ENCODE data around the gene RIOK2. TPM values are rescaled to one million over a fixed set of nuclear protein-coding genes. Genes with fewer than 3 reads are reported as not detected.

RIOK2 gene
- total and polyA plus RNA-seq, 2 of the 8 experiments (the other 6 are each of a cell fraction or from before 2014, with no cell fraction given) = 5.4 to 35.0 TPM

- H4K5ac ChIP-seq (ENCODE audit: insufficient read length, low read depth, low read length) = no peak overlapping the region
- CTCF ChIA-PET (ENCODE audit: partially characterized antibody) = interaction anchor here (0.7 to 9.8 kb wide), 7 partner anchors 14 to 1317 kb away, joined by 3 to 118 read pairs (median 5); partner anchors contain the start of gene LIX1
- FAIRE-seq = no peak
- TF ChIP-seq TAF7 (optimal IDR thresholded peaks at IDR 0.05; ENCODE audit: borderline replicate concordance, low read depth, low read length) (no peak), RFX5 (IDR thresholded peaks at IDR 0.05; ENCODE audit: borderline replicate concordance, low read depth, low read length) (no peak), POLR2AphosphoS5 (IDR thresholded peaks at IDR 0.05; ENCODE audit: low read depth, low read length) (no peak), SP4 (IDR thresholded peaks at IDR 0.05; ENCODE audit: low read length) (no peak), CHD2 (IDR thresholded peaks at IDR 0.05; ENCODE audit: low read length) (no peak), USF2 (IDR thresholded peaks at IDR 0.05; ENCODE audit: low read length) (no peak), CTBP2 (IDR thresholded peaks at IDR 0.05; ENCODE audit: borderline replicate concordance, insufficient read depth, insufficient read length, low read length) (no peak), FOSL1 (IDR thresholded peaks at IDR 0.05; ENCODE audit: insufficient read depth, low read depth, low read length) (no peak), RXRA (IDR thresholded peaks at IDR 0.05; ENCODE audit: insufficient read depth, low read depth, low read length) (no peak), SUZ12 (IDR thresholded peaks at IDR 0.05; ENCODE audit: low read length) (no peak), BACH1 (IDR thresholded peaks at IDR 0.05; ENCODE audit: low read length) (no peak), GTF2F1 (IDR thresholded peaks at IDR 0.05; ENCODE audit: borderline replicate concordance, low read depth, low read length) (no peak), EZH2 (IDR thresholded peaks at IDR 0.05; ENCODE audit: low read depth, low read length, severe bottlenecking) (no peak), JUN (IDR thresholded peaks at IDR 0.05; ENCODE audit: low read depth, low read length) (no peak)
Measured at GRCh38 chr5:97157689-97158088, 25.4 kb downstream of the RIOK2 start.

More at GRCh38 chr5:97157689-97158088, 25.4 kb downstream of the RIOK2 start:
- no peak overlapping the region for H2BK5ac ChIP-seq (ENCODE audit: low read depth, low read length)
- H2BK15ac ChIP-seq (ENCODE audit: low read length) = no peak overlapping the region
- no peaks in the 10 kb centered on the region for H3K4me1 ChIP-seq (replicated peaks in 1 of 4; ENCODE audit: control insufficient read depth in 3 of 4, insufficient read depth in 4 of 4, low read length in 3 of 4)
- peaks cover 0 to 20% (median 7%) of the 10 kb centered on the region in 4 experiments; a peak in 3 of 8 replicates for H3K36me3 ChIP-seq (ENCODE audit: control insufficient read depth in 2 of 4, insufficient read depth in 4 of 4, low read length in 3 of 4)
- H3K4me2 ChIP-seq (ENCODE audit: insufficient read depth in 1 of 2, low read depth in 2 of 2, low read length in 2 of 2) = no peak overlapping the region
- no peak overlapping the region for H2BK20ac ChIP-seq (ENCODE audit: low read length)
- H2BK120ac ChIP-seq (replicated peaks; ENCODE audit: low read depth, low read length) = no peak overlapping the region
- no peak overlapping the region for H4K8ac ChIP-seq (ENCODE audit: extremely low read depth, insufficient read depth, low read length)
- no peak overlapping the region for H3K18ac ChIP-seq (ENCODE audit: extremely low read depth, low read length)
- H3K79me1 ChIP-seq (ENCODE audit: low read depth, low read length) = no peaks in the 10 kb centered on the region
- H2AK5ac ChIP-seq (ENCODE audit: low read depth, low read length) = no peak overlapping the region
- H3K9ac ChIP-seq (replicated peaks in 1 of 4; ENCODE audit: extremely low read depth in 1 of 4, low read depth in 3 of 4, low read length in 3 of 4) = no peak overlapping the region
- H3K4me3 ChIP-seq (ENCODE audit: extremely low read depth in 1 of 4, insufficient read depth in 2 of 4, low read depth in 3 of 4, low read length in 4 of 4) = no peak overlapping the region
- H4K91ac ChIP-seq (replicated peaks; ENCODE audit: insufficient read length, low read length) = no peak overlapping the region
- H4K20me1 ChIP-seq (replicated peaks in 1 of 2; ENCODE audit: control insufficient read depth in 1 of 2, insufficient read depth in 2 of 2, low read length in 2 of 2) = no peaks in the 10 kb centered on the region
- no peaks in the 10 kb centered on the region for H3K23me2 ChIP-seq (ENCODE audit: low read depth, low read length)
- no peak overlapping the region for H3K27ac ChIP-seq (ENCODE audit: low read depth, low read length)
- WGBS, 2 experiments (ENCODE audit: extremely low coverage in 1 of 2, insufficient coverage in 1 of 2, insufficient read length in 1 of 2, insufficient replicate concordance in 2 of 2, low coverage in 1 of 2, low lambda C conversion rate in 2 of 2, missing lambda C conversion rate in 1 of 2) = 88% methylated on average over 2 of the region's 2 CpGs; no CpG with 5 or more reads in 1 of the 2 experiments
- no peak overlapping the region for H2BK12ac ChIP-seq (ENCODE audit: low read depth, low read length)
- no peak overlapping the region for H2AFZ ChIP-seq (ENCODE audit: low read length)
- no peaks in the 10 kb centered on the region for H3K9me3 ChIP-seq (ENCODE audit: insufficient read depth in 2 of 2, low read depth in 1 of 2, low read length in 1 of 2)
- POLR2A ChIA-PET (ENCODE audit: partially characterized antibody) = no interaction called here
- no peak overlapping the region for H3K4ac ChIP-seq (replicated peaks; ENCODE audit: insufficient read length, low read depth, low read length)
- H3K27me3 ChIP-seq (replicated peaks in 1 of 4; ENCODE audit: control insufficient read depth in 3 of 4, extremely low read depth in 1 of 4, insufficient read depth in 3 of 4, low read length in 3 of 4) = no peaks in the 10 kb centered on the region
- H3K14ac ChIP-seq (ENCODE audit: insufficient read length) = no peak overlapping the region
- no peak overlapping the region for H3K23ac ChIP-seq (ENCODE audit: insufficient read length)
- no peak for DNase-seq (ENCODE audit: low read depth in 1 of 2, low spot score in 2 of 2)
- H3K79me2 ChIP-seq (ENCODE audit: control insufficient read depth in 1 of 2, insufficient read depth in 2 of 2, low read length in 2 of 2) = no peaks in the 10 kb centered on the region
- no peak overlapping the region for H3K56ac ChIP-seq (replicated peaks; ENCODE audit: insufficient read length, low read depth, low read length)
